ENCODE results near the gene KRT33A.
A peak's percentile ranks its signal among the peaks of the same experiment; 100 is the strongest.

KRT33A gene

GRCh38 chr17:41334385-41335305 is 16.0 kb downstream of the KRT33A start:
- WGBS (ENCODE audit: extremely low coverage, insufficient coverage, insufficient read length): no CpG with 5 or more reads among the region's 6 CpGs

GRCh38 chr17:41333836-41334235 is 16.8 kb downstream of the KRT33A start:
- no peaks in the 10 kb centered on the region for H3K27me3 ChIP-seq (ENCODE audit: insufficient read depth, low read length)
- peak; percentile 45 to 65 for DNase-seq
- no peaks in the 10 kb centered on the region for H3K4me1 ChIP-seq (ENCODE audit: control insufficient read depth in 1 of 2, insufficient read depth in 2 of 2, low read length in 2 of 2)
- no peak overlapping the region for H3K18ac ChIP-seq (ENCODE audit: low read length)
- no peak overlapping the region for H4K91ac ChIP-seq (ENCODE audit: low read depth, low read length)
- no peak overlapping the region for H3K9ac ChIP-seq (ENCODE audit: low read length)
- H3K4me3 ChIP-seq (ENCODE audit: low read depth, low read length): no peak overlapping the region
- no peak overlapping the region for H2BK5ac ChIP-seq (ENCODE audit: low read depth, low read length, poor library complexity)
- H3K79me2 ChIP-seq (ENCODE audit: control insufficient read depth, insufficient read depth, low read length, poor library complexity): no peaks in the 10 kb centered on the region
- H3K9me3 ChIP-seq (ENCODE audit: insufficient read depth, low read depth, low read length): no peaks in the 10 kb centered on the region
- H3K4me2 ChIP-seq (ENCODE audit: low read length): no peak overlapping the region
- H3K27ac ChIP-seq (ENCODE audit: low read depth, low read length): no peak overlapping the region
- H3K36me3 ChIP-seq (ENCODE audit: control insufficient read depth in 1 of 2, insufficient read depth in 2 of 2, low read length in 2 of 2): no peaks in the 10 kb centered on the region
- no peak overlapping the region for H3K23ac ChIP-seq (ENCODE audit: low read length)
- H3K4ac ChIP-seq (ENCODE audit: low read depth, low read length): no peak overlapping the region
- H2BK12ac ChIP-seq (ENCODE audit: low read length): no peak overlapping the region
- no peak overlapping the region for H3K14ac ChIP-seq (ENCODE audit: low read length)
- no peak overlapping the region for H4K8ac ChIP-seq (ENCODE audit: low read depth, low read length)
- H4K12ac ChIP-seq (ENCODE audit: low read depth, low read length): no peak overlapping the region
- WGBS (ENCODE audit: extremely low coverage, insufficient coverage, insufficient read length): no CpG with 5 or more reads among the region's 3 CpGs
- H2AFZ ChIP-seq (ENCODE audit: insufficient read depth, low read length, poor library complexity): no peak overlapping the region
- H2AK5ac ChIP-seq (ENCODE audit: low read length): no peak overlapping the region
- H2BK120ac ChIP-seq (ENCODE audit: insufficient read depth, low read length, poor library complexity): no peak overlapping the region
- H3K79me1 ChIP-seq (ENCODE audit: low read length): no peaks in the 10 kb centered on the region

More at GRCh38 chr17:41334385-41335305, 16.0 kb downstream of the KRT33A start:
- no peak overlapping the region for H4K12ac ChIP-seq (ENCODE audit: low read depth, low read length)
- H3K18ac ChIP-seq (ENCODE audit: low read length): no peak overlapping the region
- H2AFZ ChIP-seq (ENCODE audit: insufficient read depth, low read length, poor library complexity): no peak overlapping the region
- H3K79me1 ChIP-seq (ENCODE audit: low read length): no peaks in the 10 kb centered on the region
- H3K36me3 ChIP-seq (ENCODE audit: control insufficient read depth in 1 of 2, insufficient read depth in 2 of 2, low read length in 2 of 2): no peaks in the 10 kb centered on the region
- no peaks in the 10 kb centered on the region for H3K9me3 ChIP-seq (ENCODE audit: insufficient read depth, low read depth, low read length)
- H3K4ac ChIP-seq (ENCODE audit: low read depth, low read length): no peak overlapping the region
- no peak overlapping the region for H3K4me2 ChIP-seq (ENCODE audit: low read length)
- DNase-seq: peak in 1 of 2 donors; percentile 34
- H2BK12ac ChIP-seq (ENCODE audit: low read length): no peak overlapping the region
- H2AK5ac ChIP-seq (ENCODE audit: low read length): no peak overlapping the region
- H3K9ac ChIP-seq (ENCODE audit: low read length): no peak overlapping the region
- H3K4me1 ChIP-seq (ENCODE audit: control insufficient read depth in 1 of 2, insufficient read depth in 2 of 2, low read length in 2 of 2): peaks cover 0 to 1% of the 10 kb centered on the region in 2 experiments
- H2BK5ac ChIP-seq (ENCODE audit: low read depth, low read length, poor library complexity): no peak overlapping the region
- H3K27me3 ChIP-seq (ENCODE audit: insufficient read depth, low read length): no peaks in the 10 kb centered on the region
- H4K91ac ChIP-seq (ENCODE audit: low read depth, low read length): no peak overlapping the region
- H4K8ac ChIP-seq (ENCODE audit: low read depth, low read length): no peak overlapping the region
- H3K14ac ChIP-seq (ENCODE audit: low read length): no peak overlapping the region
- H3K27ac ChIP-seq (ENCODE audit: low read depth, low read length): no peak overlapping the region
- H3K79me2 ChIP-seq (ENCODE audit: control insufficient read depth, insufficient read depth, low read length, poor library complexity): no peaks in the 10 kb centered on the region
- H3K4me3 ChIP-seq (ENCODE audit: low read depth, low read length): no peak overlapping the region
- H3K23ac ChIP-seq (ENCODE audit: low read length): no peak overlapping the region
- H2BK120ac ChIP-seq (ENCODE audit: insufficient read depth, low read length, poor library complexity): no peak overlapping the region

- no peaks in the 10 kb centered on the region for H3K79me2 ChIP-seq (ENCODE audit: control insufficient read depth, insufficient read depth, low read length, poor library complexity)
- peak; percentile 93 to 96 for DNase-seq
- H3K27ac ChIP-seq (ENCODE audit: low read depth, low read length): no peak overlapping the region
- H3K9ac ChIP-seq (ENCODE audit: low read length): no peak overlapping the region
- no peak overlapping the region for H3K4me2 ChIP-seq (ENCODE audit: low read length)
- H3K79me1 ChIP-seq (ENCODE audit: low read length): no peaks in the 10 kb centered on the region
- H3K18ac ChIP-seq (ENCODE audit: low read length): no peak overlapping the region
- no peak overlapping the region for H4K12ac ChIP-seq (ENCODE audit: low read depth, low read length)
- H3K9me3 ChIP-seq (ENCODE audit: insufficient read depth, low read depth, low read length): no peaks in the 10 kb centered on the region
- H3K27me3 ChIP-seq (ENCODE audit: insufficient read depth, low read length): no peaks in the 10 kb centered on the region
- H2AK5ac ChIP-seq (ENCODE audit: low read length): no peak overlapping the region
- H3K14ac ChIP-seq (ENCODE audit: low read length): no peak overlapping the region
- no peaks in the 10 kb centered on the region for H3K36me3 ChIP-seq (ENCODE audit: control insufficient read depth in 1 of 2, insufficient read depth in 2 of 2, low read length in 2 of 2)
- no peak overlapping the region for H3K4ac ChIP-seq (ENCODE audit: low read depth, low read length)
- no peak overlapping the region for H4K8ac ChIP-seq (ENCODE audit: low read depth, low read length)
- no peak overlapping the region for H2BK12ac ChIP-seq (ENCODE audit: low read length)
- H2BK120ac ChIP-seq (ENCODE audit: insufficient read depth, low read length, poor library complexity): no peak overlapping the region
- no peak overlapping the region for H2BK5ac ChIP-seq (ENCODE audit: low read depth, low read length, poor library complexity)
- no peak overlapping the region for H3K4me3 ChIP-seq (ENCODE audit: low read depth, low read length)
- no peak overlapping the region for H4K91ac ChIP-seq (ENCODE audit: low read depth, low read length)
- WGBS (ENCODE audit: extremely low coverage, insufficient coverage, insufficient read length): no CpG with 5 or more reads among the region's 5 CpGs
- H3K4me1 ChIP-seq (ENCODE audit: control insufficient read depth in 1 of 2, insufficient read depth in 2 of 2, low read length in 2 of 2): no peaks in the 10 kb centered on the region
- H3K23ac ChIP-seq (ENCODE audit: low read length): no peak overlapping the region
- no peak overlapping the region for H2AFZ ChIP-seq (ENCODE audit: insufficient read depth, low read length, poor library complexity)
Observed at GRCh38 chr17:41333098-41333497, 17.5 kb downstream of the KRT33A start.

- Histone ChIP-seq H3K14ac (ENCODE audit: low read length) (no peak overlapping the region), H2AK5ac (ENCODE audit: low read length) (no peak overlapping the region), H2AFZ (ENCODE audit: insufficient read depth, low read length, poor library complexity) (no peak overlapping the region), H3K4me3 (ENCODE audit: low read depth, low read length) (no peak overlapping the region), H3K9ac (ENCODE audit: low read length) (no peak overlapping the region), H3K4ac (ENCODE audit: low read depth, low read length) (no peak overlapping the region), H3K9me3 (ENCODE audit: insufficient read depth, low read depth, low read length) (no peaks in the 10 kb centered on the region), H2BK5ac (ENCODE audit: low read depth, low read length, poor library complexity) (no peak overlapping the region), H4K8ac (ENCODE audit: low read depth, low read length) (no peak overlapping the region), H4K12ac (ENCODE audit: low read depth, low read length) (no peak overlapping the region), H3K79me2 (ENCODE audit: control insufficient read depth, insufficient read depth, low read length, poor library complexity) (no peaks in the 10 kb centered on the region), H3K79me1 (ENCODE audit: low read length) (no peaks in the 10 kb centered on the region), H2BK120ac (ENCODE audit: insufficient read depth, low read length, poor library complexity) (no peak overlapping the region), H3K36me3 (ENCODE audit: control insufficient read depth in 1 of 2, insufficient read depth in 2 of 2, low read length in 2 of 2) (no peaks in the 10 kb centered on the region), H3K27me3 (ENCODE audit: insufficient read depth, low read length) (no peaks in the 10 kb centered on the region), H4K91ac (ENCODE audit: low read depth, low read length) (no peak overlapping the region), H3K23ac (ENCODE audit: low read length) (no peak overlapping the region), H3K27ac (ENCODE audit: low read depth, low read length) (no peak overlapping the region), H3K4me1 (ENCODE audit: control insufficient read depth in 1 of 2, insufficient read depth in 2 of 2, low read length in 2 of 2) (no peaks in the 10 kb centered on the region), H3K4me2 (ENCODE audit: low read length) (no peak overlapping the region), H2BK12ac (ENCODE audit: low read length) (no peak overlapping the region), H3K18ac (ENCODE audit: low read length) (no peak overlapping the region)
- WGBS (ENCODE audit: extremely low coverage, insufficient coverage, insufficient read length): no CpG with 5 or more reads among the region's 2 CpGs
- DNase-seq: peak; percentile 97 to 98
Observed at GRCh38 chr17:41332239-41332638, 18.4 kb downstream of the KRT33A start.
